ENCODE data around the gene PRR23B.
"Not testable (repeated sequence)": the region's sequence is repeated elsewhere in the genome, so short reads cannot be mapped to it uniquely, and the experiment has no call there.

Gene PRR23B

GRCh38 chr3:139020868-139021234 lies at the start of gene PRR23B:
TSS of gene PRR23B (minus strand) at chr3:139020926. CDS start at chr3:139020661, 265 bp downstream.
- DNase-seq (ENCODE audit: low read depth in 2 of 2) = no peak

- DNase-seq (ENCODE audit: low read depth in 2 of 2) = no peak
Measured at GRCh38 chr3:139062918-139063317, 42.2 kb upstream of the PRR23B start.

DNA sequence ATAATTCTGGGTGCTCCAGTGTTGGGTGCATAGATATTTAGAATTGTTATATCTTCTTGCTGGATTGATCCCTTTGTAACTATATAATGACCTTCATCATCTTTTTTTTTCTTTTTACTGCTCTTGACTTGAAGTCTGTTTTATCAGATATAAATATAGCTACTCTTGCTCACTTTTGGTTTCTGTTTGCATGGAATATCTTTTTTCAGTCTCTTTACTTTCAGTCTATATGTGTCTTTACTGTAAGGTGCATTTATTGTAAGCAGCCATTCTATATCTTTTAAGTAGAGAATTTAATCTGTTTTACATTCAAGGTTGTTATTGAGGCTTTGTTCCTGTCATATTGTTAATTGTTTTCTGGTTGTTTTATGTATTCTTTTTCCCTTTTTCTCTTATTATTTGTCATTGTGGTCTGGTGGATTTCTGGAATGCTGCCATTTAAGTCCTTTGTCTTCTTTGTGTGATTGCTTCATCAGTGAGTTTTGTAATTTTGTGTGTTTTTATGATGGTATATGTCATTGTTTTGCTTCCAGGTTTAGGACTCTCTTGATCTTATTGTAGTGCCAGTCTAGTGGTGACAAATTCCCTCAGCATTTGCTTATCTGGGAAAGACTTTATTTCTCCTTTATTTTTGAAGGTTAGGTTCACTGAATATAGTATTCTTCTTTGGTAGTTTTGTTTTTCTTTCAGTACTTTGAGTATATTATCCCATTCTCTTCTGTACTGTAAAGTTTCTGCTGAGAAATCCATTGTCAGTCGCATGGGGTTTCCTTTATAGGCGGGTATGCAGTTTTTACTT lies 32.3 kb upstream of the PRR23B start:
- DNase-seq (ENCODE audit: low read depth in 2 of 2) = no peak

DNA sequence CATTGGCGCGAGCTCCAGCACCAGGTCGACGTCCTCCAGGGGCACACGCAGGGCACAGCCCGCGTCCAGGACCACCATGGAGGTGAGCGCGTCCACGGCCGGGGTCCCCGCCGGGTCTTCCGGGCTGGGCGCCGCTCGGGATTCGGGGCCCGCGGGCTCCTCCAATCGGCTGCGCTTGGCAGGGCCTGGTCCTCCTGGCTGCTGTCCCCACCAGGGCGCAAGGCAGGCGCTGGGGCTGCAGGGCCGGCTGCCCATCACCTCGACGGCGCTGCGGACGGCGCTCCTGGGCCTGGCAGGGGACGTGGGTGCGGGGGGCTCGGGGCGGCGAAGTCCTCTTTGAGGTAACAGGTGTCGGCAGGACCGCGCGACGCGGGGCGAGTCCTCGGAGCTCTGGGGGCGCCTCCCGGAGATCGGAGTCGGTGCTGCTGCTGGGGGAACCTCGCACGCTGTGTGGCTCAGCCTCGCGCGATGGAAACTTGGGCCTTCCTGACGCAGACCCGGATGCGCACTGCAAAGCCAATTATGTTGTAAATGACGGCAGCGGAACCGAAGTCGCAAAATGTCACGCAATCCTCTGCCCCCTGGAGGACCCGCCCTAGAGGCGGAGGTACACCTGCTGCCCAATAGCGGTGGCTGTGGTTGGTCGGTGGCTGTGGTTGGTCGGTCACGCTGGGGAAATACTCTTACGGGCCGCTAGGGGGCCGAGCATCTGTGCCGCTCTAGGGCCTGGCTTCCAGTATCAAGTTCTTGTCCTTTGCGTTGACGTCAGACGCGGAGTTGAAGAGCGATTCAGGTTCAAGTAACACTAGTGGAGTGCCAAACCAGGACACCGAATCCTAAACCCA lies 23.9 kb upstream of the PRR23B start, which contains the start of gene PRR23C:
Gene PRR23C (minus strand): TSS at position 527 of the 845 bp plus-strand sequence. CDS start 272 bp downstream, at position 255.
- DNase-seq (ENCODE audit: low read depth in 2 of 2) = no peak

GRCh38 chr3:139043554-139044365 lies 23.0 kb upstream of the PRR23B start:
- DNase-seq (ENCODE audit: low read depth in 2 of 2) = no peak

GRCh38 chr3:139037478-139037877 lies 16.8 kb upstream of the PRR23B start:
- no peak for DNase-seq (ENCODE audit: low read depth in 2 of 2)

- DNase-seq (ENCODE audit: low read depth in 2 of 2) = no peak
Measured at GRCh38 chr3:139032326-139033002, 11.7 kb upstream of the PRR23B start.

DNA sequence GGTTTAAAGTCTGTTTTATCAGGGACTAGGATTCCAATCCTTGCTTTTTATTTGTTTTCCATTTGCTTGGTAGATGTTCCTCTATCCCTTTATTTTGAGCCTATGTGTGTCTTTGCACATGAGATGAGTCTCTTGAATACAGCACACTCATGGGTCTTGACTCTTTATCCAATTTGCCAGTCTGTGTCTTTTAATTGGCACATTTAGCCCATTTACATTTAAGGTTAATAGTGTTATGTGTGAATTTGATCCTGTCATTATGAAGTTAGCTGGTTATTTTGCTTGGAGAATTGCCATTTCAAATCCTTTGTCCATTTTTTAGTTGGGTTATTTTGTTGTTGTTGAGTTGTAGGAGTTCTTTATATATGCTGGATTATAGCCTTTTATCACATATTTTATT lies 9.8 kb upstream of the PRR23B start:
- DNase-seq (ENCODE audit: low read depth in 2 of 2) = not testable (repeated sequence)

GRCh38 chr3:139024968-139025367 lies 4.2 kb upstream of the PRR23B start:
- no peak for DNase-seq (ENCODE audit: low read depth in 2 of 2)

DNA sequence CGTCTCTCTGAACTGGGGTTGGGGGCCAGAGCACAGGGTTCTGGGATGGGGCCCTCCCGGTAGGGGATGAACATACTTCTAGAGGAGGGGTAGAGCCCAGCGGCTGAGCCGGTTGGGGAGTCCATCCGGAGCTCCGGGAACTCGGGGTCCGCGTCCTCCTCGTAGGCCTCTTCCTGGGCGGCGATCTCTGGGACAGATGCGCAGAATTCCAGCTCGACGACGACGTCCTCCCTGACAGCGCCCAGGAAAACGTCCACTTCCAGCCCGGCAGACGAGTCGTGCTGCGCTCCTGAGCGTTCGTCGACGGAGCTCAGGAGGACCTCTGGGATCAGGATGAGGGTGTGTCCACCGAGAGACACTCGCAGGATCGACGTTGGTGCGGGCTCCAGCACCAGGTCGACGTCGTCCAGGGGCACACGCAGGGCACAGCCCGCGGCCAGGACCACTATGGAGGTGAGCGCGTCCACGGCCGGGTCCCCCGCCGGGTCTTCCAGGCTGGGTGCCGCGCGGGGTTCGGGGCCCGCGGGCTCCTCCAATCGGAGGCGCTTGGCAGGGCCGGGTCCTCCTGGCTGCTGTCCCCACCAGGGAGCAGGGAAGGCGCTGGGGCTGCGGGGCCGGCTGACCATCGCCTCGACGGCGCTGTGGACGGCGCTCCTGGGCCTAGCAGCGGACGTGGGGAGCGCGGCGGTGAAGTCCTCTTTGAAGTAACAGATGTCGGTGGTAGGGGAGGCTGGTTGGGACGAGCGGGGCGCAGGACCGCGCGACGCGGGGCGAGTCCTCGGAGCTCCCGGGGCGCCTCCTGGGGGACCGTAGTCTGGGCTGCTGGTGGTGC lies 474 bp downstream of the PRR23B start:
- DNase-seq (ENCODE audit: low read depth in 2 of 2) = no peak

GRCh38 chr3:139016430-139017048 lies 4.2 kb downstream of the PRR23B start:
- DNase-seq (ENCODE audit: low read depth in 2 of 2) = no peak

DNA sequence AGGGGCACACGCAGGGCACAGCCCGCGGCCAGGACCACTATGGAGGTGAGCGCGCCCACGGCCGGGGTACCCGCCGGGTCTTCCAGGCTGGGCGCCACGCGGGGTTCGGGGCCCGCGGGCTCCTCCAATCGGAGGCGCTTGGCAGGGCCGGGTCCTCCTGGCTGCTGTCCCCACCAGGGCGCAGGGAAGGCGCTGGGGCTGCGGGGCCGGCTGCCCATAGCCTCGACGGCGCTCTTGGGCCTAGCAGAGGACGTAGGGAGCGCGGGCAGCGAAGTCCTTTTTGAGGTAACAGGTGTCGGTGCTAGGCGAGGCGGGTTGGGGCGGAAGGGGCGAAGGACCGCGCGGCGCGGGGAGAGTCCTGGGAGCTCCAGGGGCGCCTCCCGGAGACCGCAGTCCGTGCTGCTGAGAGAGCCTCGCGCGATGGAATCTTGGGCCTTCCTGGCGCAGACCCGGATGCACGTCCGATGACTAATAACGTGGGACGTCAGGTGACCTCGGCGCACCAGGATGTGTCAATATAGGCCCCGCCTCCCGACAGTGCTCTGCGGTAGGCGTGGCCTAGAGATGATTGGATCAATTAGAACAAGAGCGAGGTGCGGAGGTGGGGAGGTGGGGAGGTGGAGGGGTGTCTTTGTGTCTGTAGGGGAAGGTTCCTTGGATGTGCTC lies 14.5 kb downstream of the PRR23B start, which contains the start of gene PRR23A:
Gene PRR23A (minus strand): TSS at position 218 of the 666 bp plus-strand sequence. CDS start 0 bp downstream, at position 218.
- no peak for DNase-seq (ENCODE audit: low read depth in 2 of 2)

DNA sequence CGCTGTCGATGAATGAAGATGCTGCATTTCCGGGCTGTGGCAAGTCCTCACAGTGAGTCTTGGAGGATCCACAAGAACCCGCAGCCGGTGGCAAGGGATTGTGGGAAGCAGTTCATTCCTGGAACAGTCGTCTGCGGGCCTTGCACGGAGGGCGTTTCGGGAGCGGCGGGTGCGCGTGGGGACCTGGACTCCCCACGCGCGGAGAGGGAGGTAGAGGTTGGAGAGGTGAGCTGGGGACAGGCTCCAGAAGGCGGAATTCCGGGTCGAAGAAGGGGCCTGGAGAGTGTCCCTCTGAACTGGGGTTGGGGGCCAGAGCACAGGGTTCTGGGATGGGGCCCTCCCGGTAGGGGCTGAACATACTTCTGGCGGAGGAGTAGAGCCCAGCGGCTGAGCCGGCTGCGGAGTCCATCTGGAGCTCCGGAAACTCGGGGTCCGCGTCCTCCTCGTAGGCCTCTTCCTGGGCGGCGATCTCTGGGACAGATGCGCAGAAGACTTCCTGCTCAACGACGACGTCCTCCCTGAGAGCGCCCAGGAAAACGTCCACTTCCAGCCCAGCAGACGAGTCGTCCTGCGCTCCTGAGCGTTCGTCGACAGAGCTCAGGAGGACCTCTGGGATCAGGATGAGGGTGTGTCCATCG lies 15.3 kb downstream of the PRR23B start:
- DNase-seq (ENCODE audit: low read depth in 2 of 2) = no peak

- no peak for DNase-seq (ENCODE audit: low read depth in 2 of 2)
Measured at GRCh38 chr3:138995706-138996105, 25.0 kb downstream of the PRR23B start.

- no peak for DNase-seq (ENCODE audit: low read depth in 2 of 2)
Measured at GRCh38 chr3:138987181-138987580, 33.5 kb downstream of the PRR23B start.

DNA sequence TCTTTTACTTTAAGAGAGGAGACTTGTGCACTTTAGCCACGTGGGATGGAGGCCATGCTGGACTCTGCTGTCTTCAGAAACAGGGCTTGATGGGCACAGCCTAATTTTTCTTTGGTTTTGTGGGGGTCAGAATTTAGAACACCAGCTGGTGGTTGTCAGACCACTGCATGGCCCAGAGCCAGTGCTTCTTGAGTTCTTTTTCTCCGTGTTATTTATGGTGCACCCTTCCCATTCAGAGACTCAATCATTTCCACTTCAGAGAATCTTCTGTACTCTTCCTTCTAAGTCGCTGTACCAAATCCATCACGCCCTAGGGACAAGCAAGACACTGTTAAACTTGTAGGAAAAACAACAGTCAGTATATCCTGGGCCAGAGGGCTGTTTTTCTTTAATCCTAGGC lies 34.8 kb downstream of the PRR23B start:
- no peak for DNase-seq (ENCODE audit: low read depth in 2 of 2)

GRCh38 chr3:138984816-138985215 lies 35.9 kb downstream of the PRR23B start:
- DNase-seq (ENCODE audit: low read depth in 2 of 2) = no peak

DNA sequence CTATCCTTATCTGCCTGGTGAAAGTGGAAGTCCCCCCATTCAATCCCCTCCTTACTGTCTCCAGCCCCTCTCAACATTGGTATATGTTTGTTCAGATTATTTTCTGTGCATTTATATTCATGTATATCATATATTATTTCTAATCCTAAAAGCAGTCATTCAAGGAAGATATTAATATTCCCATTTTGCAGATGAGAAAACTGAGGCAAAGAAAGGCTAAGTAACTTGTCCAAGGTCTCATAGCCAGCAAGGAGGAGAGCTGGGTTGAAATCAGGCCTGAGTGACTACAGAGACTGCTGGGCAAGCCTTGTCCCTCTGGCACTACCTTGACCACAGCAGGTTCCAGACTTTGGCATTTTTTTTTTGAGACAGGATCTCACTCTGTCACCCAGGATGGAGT lies 44.7 kb downstream of the PRR23B start:
- no peak for DNase-seq (ENCODE audit: low read depth in 2 of 2)

GRCh38 chr3:138975351-138975750 lies 45.4 kb downstream of the PRR23B start:
- no peak for DNase-seq (ENCODE audit: low read depth in 2 of 2)

Data from stimulated activated CD4-positive, alpha-beta T cell treated with anti-CD3 and anti-CD28 coated beads, Interleukin-1b, Interleukin-23, amount 100 ng/mL, for 4 hours (primary cell).